ENCODE measurements around the gene PRPF40B.

The PRPF40B gene

GRCh38 chr12:49582850-49583249, 40.5 kb upstream of the PRPF40B start:
- Histone ChIP-seq H3K4me2 (ENCODE audit: low read length) (no peak overlapping the region), H3K36me3 (ENCODE audit: control insufficient read depth, insufficient read depth, low read length) (no peaks in the 10 kb centered on the region), H2BK120ac (ENCODE audit: low read depth, low read length) (no peak overlapping the region), H3K4ac (ENCODE audit: low read depth, low read length) (no peak overlapping the region), H3K9ac (ENCODE audit: low read length) (no peak overlapping the region), H3K27me3 (ENCODE audit: insufficient read depth, low read length, poor library complexity) (no peaks in the 10 kb centered on the region), H3K18ac (ENCODE audit: low read length) (no peak overlapping the region), H3K79me1 (ENCODE audit: low read length) (peaks cover 2% of the 10 kb centered on the region), H3K56ac (ENCODE audit: low read length) (no peak overlapping the region), H3K27ac (ENCODE audit: low read depth, low read length) (no peak overlapping the region), H3K4me3 (ENCODE audit: low read length) (no peak overlapping the region), H3K79me2 (ENCODE audit: control insufficient read depth, insufficient read depth, low read length) (no peaks in the 10 kb centered on the region), H4K8ac (ENCODE audit: low read depth, low read length) (no peak overlapping the region), H3K4me1 (ENCODE audit: control insufficient read depth, low read depth, low read length) (no peaks in the 10 kb centered on the region), H2AK5ac (ENCODE audit: low read length) (no peak overlapping the region), H2BK5ac (ENCODE audit: low read length) (no peak overlapping the region), H4K5ac (ENCODE audit: low read length) (no peak overlapping the region), H3K23ac (ENCODE audit: low read length) (no peak overlapping the region), H2BK15ac (replicated peaks; ENCODE audit: low read depth) (no peak overlapping the region)
- no peak for DNase-seq
- whole genome bisulfite sequencing (ENCODE audit: extremely low coverage, insufficient coverage, low lambda C conversion rate), result 100% methylated on average over 1 of the region's 4 CpGs

- Histone ChIP-seq H4K8ac (ENCODE audit: low read depth, low read length) (no peak overlapping the region), H2BK15ac (replicated peaks; ENCODE audit: low read depth) (no peak overlapping the region), H3K27ac (ENCODE audit: low read depth, low read length) (no peak overlapping the region), H2BK5ac (ENCODE audit: low read length) (no peak overlapping the region), H3K4me2 (ENCODE audit: low read length) (no peak overlapping the region), H3K4me1 (ENCODE audit: control insufficient read depth, low read depth, low read length) (no peaks in the 10 kb centered on the region), H4K5ac (ENCODE audit: low read length) (no peak overlapping the region), H3K23ac (ENCODE audit: low read length) (no peak overlapping the region), H3K18ac (ENCODE audit: low read length) (no peak overlapping the region), H3K36me3 (ENCODE audit: control insufficient read depth, insufficient read depth, low read length) (no peaks in the 10 kb centered on the region), H3K9ac (ENCODE audit: low read length) (no peak overlapping the region), H2AK5ac (ENCODE audit: low read length) (no peak overlapping the region), H3K4me3 (ENCODE audit: low read length) (no peak overlapping the region), H3K56ac (ENCODE audit: low read length) (no peak overlapping the region), H3K79me1 (ENCODE audit: low read length) (peaks cover 2% of the 10 kb centered on the region), H3K27me3 (ENCODE audit: insufficient read depth, low read length, poor library complexity) (no peaks in the 10 kb centered on the region), H2BK120ac (ENCODE audit: low read depth, low read length) (no peak overlapping the region), H3K79me2 (ENCODE audit: control insufficient read depth, insufficient read depth, low read length) (no peaks in the 10 kb centered on the region), H3K4ac (ENCODE audit: low read depth, low read length) (no peak overlapping the region)
- no CpG with 5 or more reads among the region's 13 CpGs for WGBS (ENCODE audit: extremely low coverage, insufficient coverage, low lambda C conversion rate)
- no peak for DNase-seq
Observed at GRCh38 chr12:49583366-49584094, 39.8 kb upstream of the PRPF40B start.

GRCh38 chr12:49584591-49584990, 38.8 kb upstream of the PRPF40B start:
- H3K27me3 ChIP-seq (ENCODE audit: insufficient read depth, low read length, poor library complexity), result no peaks in the 10 kb centered on the region
- no peak overlapping the region for H3K4ac ChIP-seq (ENCODE audit: low read depth, low read length)
- no peak overlapping the region for H3K4me2 ChIP-seq (ENCODE audit: low read length)
- no peak overlapping the region for H3K23ac ChIP-seq (ENCODE audit: low read length)
- no peak for DNase-seq
- H3K79me2 ChIP-seq (ENCODE audit: control insufficient read depth, insufficient read depth, low read length), result no peaks in the 10 kb centered on the region
- no peaks in the 10 kb centered on the region for H3K36me3 ChIP-seq (ENCODE audit: control insufficient read depth, insufficient read depth, low read length)
- no peak overlapping the region for H3K18ac ChIP-seq (ENCODE audit: low read length)
- no peak overlapping the region for H3K27ac ChIP-seq (ENCODE audit: low read depth, low read length)
- WGBS (ENCODE audit: extremely low coverage, insufficient coverage, low lambda C conversion rate), result no CpG with 5 or more reads among the region's 7 CpGs
- H3K9ac ChIP-seq (ENCODE audit: low read length), result no peak overlapping the region
- no peak overlapping the region for H2AK5ac ChIP-seq (ENCODE audit: low read length)
- no peak overlapping the region for H4K5ac ChIP-seq (ENCODE audit: low read length)
- H2BK5ac ChIP-seq (ENCODE audit: low read length), result no peak overlapping the region
- no peak overlapping the region for H3K56ac ChIP-seq (ENCODE audit: low read length)
- no peak overlapping the region for H4K8ac ChIP-seq (ENCODE audit: low read depth, low read length)
- H3K4me3 ChIP-seq (ENCODE audit: low read length), result no peak overlapping the region
- H3K79me1 ChIP-seq (ENCODE audit: low read length), result peaks cover 2% of the 10 kb centered on the region
- no peak overlapping the region for H2BK120ac ChIP-seq (ENCODE audit: low read depth, low read length)
- H3K4me1 ChIP-seq (ENCODE audit: control insufficient read depth, low read depth, low read length), result no peaks in the 10 kb centered on the region
- H2BK15ac ChIP-seq (replicated peaks; ENCODE audit: low read depth), result no peak overlapping the region

GRCh38 chr12:49585477-49586459, 37.6 kb upstream of the PRPF40B start:
- Histone ChIP-seq H3K4me2 (ENCODE audit: low read length) (no peak overlapping the region), H2BK5ac (ENCODE audit: low read length) (no peak overlapping the region), H3K79me1 (ENCODE audit: low read length) (peaks cover 2% of the 10 kb centered on the region), H2BK15ac (replicated peaks; ENCODE audit: low read depth) (no peak overlapping the region), H3K4me1 (ENCODE audit: control insufficient read depth, low read depth, low read length) (no peaks in the 10 kb centered on the region), H3K79me2 (ENCODE audit: control insufficient read depth, insufficient read depth, low read length) (no peaks in the 10 kb centered on the region), H3K56ac (ENCODE audit: low read length) (no peak overlapping the region), H3K18ac (ENCODE audit: low read length) (no peak overlapping the region), H3K4ac (ENCODE audit: low read depth, low read length) (no peak overlapping the region), H3K27ac (ENCODE audit: low read depth, low read length) (no peak overlapping the region), H3K4me3 (ENCODE audit: low read length) (no peak overlapping the region), H3K23ac (ENCODE audit: low read length) (no peak overlapping the region), H4K5ac (ENCODE audit: low read length) (no peak overlapping the region), H3K9ac (ENCODE audit: low read length) (no peak overlapping the region), H4K8ac (ENCODE audit: low read depth, low read length) (no peak overlapping the region), H2AK5ac (ENCODE audit: low read length) (no peak overlapping the region), H2BK120ac (ENCODE audit: low read depth, low read length) (no peak overlapping the region), H3K27me3 (ENCODE audit: insufficient read depth, low read length, poor library complexity) (no peaks in the 10 kb centered on the region), H3K36me3 (ENCODE audit: control insufficient read depth, insufficient read depth, low read length) (no peaks in the 10 kb centered on the region)
- WGBS (ENCODE audit: extremely low coverage, insufficient coverage, low lambda C conversion rate), result no CpG with 5 or more reads among the region's 16 CpGs
- no peak for DNase-seq

GRCh38 chr12:49587174-49587908, 36.0 kb upstream of the PRPF40B start:
- H3K79me1 ChIP-seq (ENCODE audit: low read length), result no peaks in the 10 kb centered on the region
- H3K27me3 ChIP-seq (ENCODE audit: insufficient read depth, low read length, poor library complexity), result no peaks in the 10 kb centered on the region
- H4K5ac ChIP-seq (ENCODE audit: low read length), result no peak overlapping the region
- no peak overlapping the region for H2BK15ac ChIP-seq (replicated peaks; ENCODE audit: low read depth)
- H3K4ac ChIP-seq (ENCODE audit: low read depth, low read length), result no peak overlapping the region
- H2BK120ac ChIP-seq (ENCODE audit: low read depth, low read length), result no peak overlapping the region
- H2BK5ac ChIP-seq (ENCODE audit: low read length), result no peak overlapping the region
- no peaks in the 10 kb centered on the region for H3K4me1 ChIP-seq (ENCODE audit: control insufficient read depth, low read depth, low read length)
- no peak overlapping the region for H3K18ac ChIP-seq (ENCODE audit: low read length)
- no peak overlapping the region for H2AK5ac ChIP-seq (ENCODE audit: low read length)
- H3K79me2 ChIP-seq (ENCODE audit: control insufficient read depth, insufficient read depth, low read length), result no peaks in the 10 kb centered on the region
- H3K56ac ChIP-seq (ENCODE audit: low read length), result no peak overlapping the region
- H3K9ac ChIP-seq (ENCODE audit: low read length), result no peak overlapping the region
- H3K23ac ChIP-seq (ENCODE audit: low read length), result no peak overlapping the region
- H3K4me2 ChIP-seq (ENCODE audit: low read length), result no peak overlapping the region
- H3K36me3 ChIP-seq (ENCODE audit: control insufficient read depth, insufficient read depth, low read length), result no peaks in the 10 kb centered on the region
- no peak overlapping the region for H3K27ac ChIP-seq (ENCODE audit: low read depth, low read length)
- no peak overlapping the region for H3K4me3 ChIP-seq (ENCODE audit: low read length)
- H4K8ac ChIP-seq (ENCODE audit: low read depth, low read length), result no peak overlapping the region
- peak; percentile 25 for DNase-seq
- no CpG with 5 or more reads among the region's 11 CpGs for WGBS (ENCODE audit: extremely low coverage, insufficient coverage, low lambda C conversion rate)

All from mesendoderm (in vitro differentiated cells).